ENCODE data around the gene DCANP1. TPM values are rescaled to one million over a fixed set of nuclear protein-coding genes. Genes with fewer than 3 reads are reported as not detected.

DCANP1 gene
- total and polyA plus RNA-seq, 10 of the 15 experiments (the other 5 are each of a cell fraction or from before 2014, with no cell fraction given), result 0.01 TPM; not detected in 9

GRCh38 chr5:135484674-135485086 is 37.5 kb upstream of the DCANP1 start:
- Histone ChIP-seq H3K36me3 (ENCODE audit: control insufficient read depth in 2 of 2, insufficient read depth in 2 of 2, low read length in 1 of 2) (no peaks in the 10 kb centered on the region), H4K20me1 (ENCODE audit: control insufficient read depth, insufficient read depth) (no peaks in the 10 kb centered on the region), H2AFZ (ENCODE audit: control insufficient read depth, low read depth, low read length) (no peak overlapping the region), H3K27ac (ENCODE audit: control insufficient read depth, insufficient read depth) (no peak overlapping the region), H3K79me2 (ENCODE audit: control insufficient read depth, insufficient read depth, low read length) (no peaks in the 10 kb centered on the region), H3K27me3 (replicated peaks in 1 of 2; ENCODE audit: control insufficient read depth in 2 of 2, insufficient read depth in 2 of 2, low read length in 1 of 2) (peaks cover under 1 to 7% of the 10 kb centered on the region in 2 experiments; a peak in 3 of 4 replicates), H3K9ac (ENCODE audit: control insufficient read depth, insufficient read depth, low read length) (no peak overlapping the region), H3K4me3 (no peak overlapping the region), H3K9me3 (replicated peaks; ENCODE audit: control insufficient read depth, insufficient read depth, low read length) (no peaks in the 10 kb centered on the region), H3K4me2 (ENCODE audit: control insufficient read depth, insufficient read depth) (no peak overlapping the region), H3K4me1 (ENCODE audit: control insufficient read depth, insufficient read depth, low read length) (no peaks in the 10 kb centered on the region)
- in situ Hi-C loops (cut with MboI) (no loop called here), intact Hi-C loops (cut with micrococcal nuclease; ENCODE audit: unreplicated experiment) (no loop called here)
- TF ChIP-seq PKNOX1 (IDR thresholded peaks at IDR 0.05), result no peak
- TF ChIP-seq RCOR1 (conservative IDR thresholded peaks at IDR 0.05; ENCODE audit: low read depth, low read length), result no peak
- no peak for TF ChIP-seq NR2C1 (IDR thresholded peaks at IDR 0.05)
- no peak for TF ChIP-seq ZNF622 (IDR thresholded peaks at IDR 0.05)
- no peak for TF ChIP-seq RELA (IDR thresholded peaks at IDR 0.05; ENCODE audit: borderline replicate concordance, partially characterized antibody)
- ATAC-seq (no peak), DNase-seq (ENCODE audit: low read depth, low spot score) (no peak), FAIRE-seq (no peak)
- SMC1A ChIA-PET (ENCODE audit: uncharacterized antibody, unreplicated experiment), result no interaction called here
- RAD21 ChIA-PET (ENCODE audit: unreplicated experiment), result no interaction called here
- WGBS (ENCODE audit: insufficient coverage, insufficient replicate concordance, low lambda C conversion rate, missing lambda C conversion rate), result 16% methylated on average over 5 of the region's 5 CpGs
- POLR2A ChIA-PET, result no interaction called here
- CTCF ChIA-PET, result no interaction called here
- no TSS peak for BruUV-seq (replicated peaks)

GRCh38 chr5:135483254-135483653 is 36.1 kb upstream of the DCANP1 start:
- FAIRE-seq (no peak), DNase-seq (ENCODE audit: low read depth, low spot score) (no peak), ATAC-seq (no peak)
- 0% methylated on average over 1 of the region's 1 CpG for WGBS (ENCODE audit: insufficient coverage, insufficient replicate concordance, low lambda C conversion rate, missing lambda C conversion rate)
- Histone ChIP-seq H2AFZ (ENCODE audit: control insufficient read depth, low read depth, low read length) (no peak overlapping the region), H3K27me3 (replicated peaks in 1 of 2; ENCODE audit: control insufficient read depth in 2 of 2, insufficient read depth in 2 of 2, low read length in 1 of 2) (peaks cover 0 to 3% of the 10 kb centered on the region in 2 experiments; a peak in 3 of 4 replicates), H4K20me1 (ENCODE audit: control insufficient read depth, insufficient read depth) (no peaks in the 10 kb centered on the region), H3K4me2 (ENCODE audit: control insufficient read depth, insufficient read depth) (no peak overlapping the region), H3K9me3 (replicated peaks; ENCODE audit: control insufficient read depth, insufficient read depth, low read length) (no peaks in the 10 kb centered on the region), H3K9ac (ENCODE audit: control insufficient read depth, insufficient read depth, low read length) (no peak overlapping the region), H3K4me1 (ENCODE audit: control insufficient read depth, insufficient read depth, low read length) (no peaks in the 10 kb centered on the region), H3K79me2 (ENCODE audit: control insufficient read depth, insufficient read depth, low read length) (no peaks in the 10 kb centered on the region), H3K4me3 (no peak overlapping the region), H3K36me3 (ENCODE audit: control insufficient read depth in 2 of 2, insufficient read depth in 2 of 2, low read length in 1 of 2) (no peaks in the 10 kb centered on the region), H3K27ac (ENCODE audit: control insufficient read depth, insufficient read depth) (no peak overlapping the region)
- no TSS peak for BruUV-seq (replicated peaks)
- ChIA-PET POLR2A (no interaction called here), SMC1A (ENCODE audit: uncharacterized antibody, unreplicated experiment) (no interaction called here), RAD21 (ENCODE audit: unreplicated experiment) (no interaction called here), CTCF (interaction anchor here (1.2 kb wide), 1 partner anchor 18 kb away, joined by 3 read pairs; no protein-coding TSS in a partner anchor)
- no peak for TF ChIP-seq SREBF1 (IDR thresholded peaks at IDR 0.05; ENCODE audit: low read length)
- TF ChIP-seq CREB1 (IDR thresholded peaks at IDR 0.05; ENCODE audit: low read depth), result no peak
- TF ChIP-seq JUNB (IDR thresholded peaks at IDR 0.05), result no peak
- no peak for TF ChIP-seq CBFB (IDR thresholded peaks at IDR 0.05; ENCODE audit: low read depth)
- TF ChIP-seq MYC (IDR thresholded peaks at IDR 0.05; ENCODE audit: insufficient read depth, insufficient read length, insufficient replicate concordance, low read length, severe bottlenecking), result no peak
- TF ChIP-seq TARDBP (IDR thresholded peaks at IDR 0.05; ENCODE audit: borderline replicate concordance), result no peak
- TF ChIP-seq PML (IDR thresholded peaks at IDR 0.05; ENCODE audit: low read length), result no peak
- TF ChIP-seq ATF7 (IDR thresholded peaks at IDR 0.05; ENCODE audit: low read depth), result no peak
- no peak for TF ChIP-seq RAD51 (IDR thresholded peaks at IDR 0.05)
- TF ChIP-seq POLR2A (IDR thresholded peaks at IDR 0.05; ENCODE audit: low read depth, low read length), result no peak
- TF ChIP-seq NR2F1 (conservative IDR thresholded peaks at IDR 0.05), result no peak
- TF ChIP-seq RELA (IDR thresholded peaks at IDR 0.05; ENCODE audit: borderline replicate concordance, partially characterized antibody), result no peak
- in situ Hi-C loops (cut with MboI), result no loop called here
- intact Hi-C loops (cut with micrococcal nuclease; ENCODE audit: unreplicated experiment), result no loop called here

Measured in GM12878 (cell line).